ENCODE data around the gene ZNF710. TPM values are rescaled to one million over a fixed set of nuclear protein-coding genes. Genes with fewer than 3 reads are reported as not detected.
A peak's percentile ranks its signal among the peaks of the same experiment; 100 is the strongest.
"Not testable (repeated sequence)": the region's sequence is repeated elsewhere in the genome, so short reads cannot be mapped to it uniquely, and the experiment has no call there.

Gene ZNF710
- total RNA-seq, 1 experiment from 2014 or later = 40.7 TPM

DNA sequence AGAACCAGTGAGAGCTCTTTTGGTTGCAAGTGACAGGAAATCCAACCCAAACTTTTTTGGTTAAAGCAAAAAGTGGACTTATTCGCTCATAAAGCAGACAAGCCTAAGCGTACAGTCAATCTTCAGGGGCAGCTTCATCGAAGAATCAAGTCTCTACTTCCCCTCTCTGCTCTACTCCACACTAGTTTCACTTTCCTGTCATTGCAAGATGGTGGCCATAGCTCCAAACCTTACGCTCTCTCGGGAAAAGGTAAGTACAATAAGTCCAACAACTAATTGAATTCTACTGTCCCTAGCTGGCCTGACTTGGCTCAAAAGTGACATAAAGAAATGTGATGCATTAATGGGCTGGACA, 24.9 kb upstream of the ZNF710 start:
- Histone ChIP-seq H3K4me1 (ENCODE audit: insufficient read depth, low read length) (no peaks in the 10 kb centered on the region; the same call in 1 of the 2 replicates), H2BK120ac (ENCODE audit: low read depth, low read length, poor library complexity, severe bottlenecking) (no peak overlapping the region), H3K27me3 (ENCODE audit: insufficient read depth, low read length) (peaks cover 15% of the 10 kb centered on the region; the same call in 1 of the 2 replicates), H3K4me2 (ENCODE audit: insufficient read depth, insufficient read length, low read length) (no peak overlapping the region), H3K79me2 (ENCODE audit: insufficient read depth, low read length) (no peaks in the 10 kb centered on the region), H2BK5ac (ENCODE audit: insufficient read length, low read length) (no peak overlapping the region), H3K9ac (ENCODE audit: extremely low read depth, insufficient read length, low read length) (no peak overlapping the region), H2AFZ (ENCODE audit: low read length) (no peak overlapping the region), H2BK20ac (ENCODE audit: low read depth, low read length, poor library complexity, severe bottlenecking) (no peak overlapping the region), H3K14ac (ENCODE audit: insufficient read depth, low read length) (no peak overlapping the region), H2BK15ac (ENCODE audit: low read depth, low read length) (no peak overlapping the region), H4K91ac (ENCODE audit: insufficient read length, low read depth, low read length) (peak overlapping the region; percentile 13), H4K20me1 (ENCODE audit: control insufficient read depth, insufficient read depth, insufficient read length) (no peaks in the 10 kb centered on the region), H4K8ac (replicated peaks; ENCODE audit: insufficient read length, low read depth, low read length) (no peak overlapping the region), H2AK5ac (ENCODE audit: insufficient read length, low read length) (no peak overlapping the region), H3K27ac (ENCODE audit: insufficient read length, low read depth, low read length) (no peak overlapping the region), H2BK12ac (ENCODE audit: insufficient read length, low read depth, low read length) (no peak overlapping the region), H3K79me1 (ENCODE audit: insufficient read depth, low read depth, low read length, poor library complexity, severe bottlenecking) (no peaks in the 10 kb centered on the region), H4K5ac (ENCODE audit: insufficient read length, low read depth, low read length) (no peak overlapping the region), H3K23ac (ENCODE audit: insufficient read length, low read depth, low read length) (no peak overlapping the region), H3T11ph (ENCODE audit: low read length) (no peak overlapping the region), H3K4ac (ENCODE audit: low read depth, low read length) (no peak overlapping the region), H3K9me3 (ENCODE audit: control insufficient read depth, low read depth, low read length) (no peaks in the 10 kb centered on the region), H3K56ac (ENCODE audit: insufficient read length, low read depth, low read length) (no peak overlapping the region), H3K18ac (ENCODE audit: insufficient read length, low read depth, low read length) (no peak overlapping the region), H3K23me2 (ENCODE audit: insufficient read length, low read depth, low read length, poor library complexity, severe bottlenecking) (no peaks in the 10 kb centered on the region)
- Mint-ChIP-seq H3K9me3 (peaks cover 12 to 17% of the 10 kb centered on the region in 2 experiments), H3K4me1 (peaks cover 3 to 4% of the 10 kb centered on the region in 2 experiments), H3K27ac (no peak overlapping the region), H3K36me3 (ENCODE audit: insufficient read depth in 1 of 3, low read depth in 3 of 3) (peaks cover 2 to 11% (median 2%) of the 10 kb centered on the region in 3 experiments; a peak in 4 of 7 replicates), H3K4me3 (no peak overlapping the region), H3K27me3 (ENCODE audit: low read depth) (peaks cover 43% of the 10 kb centered on the region)
- WGBS (ENCODE audit: extremely low coverage, insufficient read length, low lambda C conversion rate) = no CpG with 5 or more reads among the region's 5 CpGs
- TF ChIP-seq, protein P1, sequence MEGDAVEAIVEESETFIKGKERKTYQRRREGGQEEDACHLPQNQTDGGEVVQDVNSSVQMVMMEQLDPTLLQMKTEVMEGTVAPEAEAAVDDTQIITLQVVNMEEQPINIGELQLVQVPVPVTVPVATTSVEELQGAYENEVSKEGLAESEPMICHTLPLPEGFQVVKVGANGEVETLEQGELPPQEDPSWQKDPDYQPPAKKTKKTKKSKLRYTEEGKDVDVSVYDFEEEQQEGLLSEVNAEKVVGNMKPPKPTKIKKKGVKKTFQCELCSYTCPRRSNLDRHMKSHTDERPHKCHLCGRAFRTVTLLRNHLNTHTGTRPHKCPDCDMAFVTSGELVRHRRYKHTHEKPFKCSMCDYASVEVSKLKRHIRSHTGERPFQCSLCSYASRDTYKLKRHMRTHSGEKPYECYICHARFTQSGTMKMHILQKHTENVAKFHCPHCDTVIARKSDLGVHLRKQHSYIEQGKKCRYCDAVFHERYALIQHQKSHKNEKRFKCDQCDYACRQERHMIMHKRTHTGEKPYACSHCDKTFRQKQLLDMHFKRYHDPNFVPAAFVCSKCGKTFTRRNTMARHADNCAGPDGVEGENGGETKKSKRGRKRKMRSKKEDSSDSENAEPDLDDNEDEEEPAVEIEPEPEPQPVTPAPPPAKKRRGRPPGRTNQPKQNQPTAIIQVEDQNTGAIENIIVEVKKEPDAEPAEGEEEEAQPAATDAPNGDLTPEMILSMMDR (conservative IDR thresholded peaks at IDR 0.05) = no peak
- DNase-seq = no peak

- H2AK5ac ChIP-seq (ENCODE audit: insufficient read length, low read length); H4K91ac ChIP-seq (ENCODE audit: insufficient read length, low read depth, low read length); H3K14ac ChIP-seq (ENCODE audit: insufficient read depth, low read length); H3K23ac ChIP-seq (ENCODE audit: insufficient read length, low read depth, low read length); H4K8ac ChIP-seq (replicated peaks; ENCODE audit: insufficient read length, low read depth, low read length); H4K20me1 ChIP-seq (ENCODE audit: control insufficient read depth, insufficient read depth, insufficient read length); H3K79me1 ChIP-seq (ENCODE audit: insufficient read depth, low read depth, low read length, poor library complexity, severe bottlenecking); H2BK15ac ChIP-seq (ENCODE audit: low read depth, low read length); DNase-seq; H3K4ac ChIP-seq (ENCODE audit: low read depth, low read length); H2BK5ac ChIP-seq (ENCODE audit: insufficient read length, low read length); H3K9ac ChIP-seq (ENCODE audit: extremely low read depth, insufficient read length, low read length); H2BK20ac ChIP-seq (ENCODE audit: low read depth, low read length, poor library complexity, severe bottlenecking); H3K9me3 ChIP-seq (ENCODE audit: control insufficient read depth, low read depth, low read length); H3K27ac Mint-ChIP-seq; H3K56ac ChIP-seq (ENCODE audit: insufficient read length, low read depth, low read length); H2AFZ ChIP-seq (ENCODE audit: low read length); H3K4me3 Mint-ChIP-seq; H2BK120ac ChIP-seq (ENCODE audit: low read depth, low read length, poor library complexity, severe bottlenecking); H3K4me2 ChIP-seq (ENCODE audit: insufficient read depth, insufficient read length, low read length); H4K5ac ChIP-seq (ENCODE audit: insufficient read length, low read depth, low read length); H3K79me2 ChIP-seq (ENCODE audit: insufficient read depth, low read length); H3K23me2 ChIP-seq (ENCODE audit: insufficient read length, low read depth, low read length, poor library complexity, severe bottlenecking); H3K4me1 ChIP-seq (ENCODE audit: insufficient read depth, low read length); H3K27ac ChIP-seq (ENCODE audit: insufficient read length, low read depth, low read length); H3T11ph ChIP-seq (ENCODE audit: low read length); H2BK12ac ChIP-seq (ENCODE audit: insufficient read length, low read depth, low read length); H3K18ac ChIP-seq (ENCODE audit: insufficient read length, low read depth, low read length): not testable (repeated sequence)
- H3K4me1 Mint-ChIP-seq = peaks cover 19% of the 10 kb centered on the region in 2 experiments
- H3K36me3 Mint-ChIP-seq (ENCODE audit: insufficient read depth in 1 of 3, low read depth in 3 of 3) = peaks cover 2 to 11% (median 2%) of the 10 kb centered on the region in 3 experiments; a peak in 4 of 7 replicates
- peaks cover 12 to 17% of the 10 kb centered on the region in 2 experiments for H3K9me3 Mint-ChIP-seq
- H3K27me3 ChIP-seq (ENCODE audit: insufficient read depth, low read length) = peaks cover 21% of the 10 kb centered on the region; the same call in 1 of the 2 replicates
- H3K27me3 Mint-ChIP-seq (ENCODE audit: low read depth) = peaks cover 58% of the 10 kb centered on the region
- no CpG with 5 or more reads among the region's 31 CpGs for WGBS (ENCODE audit: extremely low coverage, insufficient read length, low lambda C conversion rate)
Observed at GRCh38 chr15:89977836-89978235, 23.3 kb upstream of the ZNF710 start.
